HepG2 (cell line): ENCODE data around the gene MRNIP. TPM values are rescaled to one million over a fixed set of nuclear protein-coding genes. Genes with fewer than 3 reads are reported as not detected.
A peak's percentile ranks its signal among the peaks of the same experiment; 100 is the strongest.

ENCODE experiments used
- FOXM1 ChIP-seq: sonication (generic); formaldehyde crosslinking; IDR thresholded peaks from 2 replicates; pipeline ENCODE4 v1.5.0; 2020; ENCODE audit warnings: missing genetic modification reagents
- HIVEP1 ChIP-seq: sonication (generic); formaldehyde crosslinking; IDR thresholded peaks from 2 replicates; pipeline ENCODE4 v1.4.0; 2020; ENCODE audit warnings: mild to moderate bottlenecking, missing genetic modification reagents
- KAT8 ChIP-seq: IDR thresholded peaks from 2 replicates; pipeline ENCODE4 v1.6.1; 2016; ENCODE audit warnings: missing genetic modification reagents, missing compliant biosample characterization
- MATR3 ChIP-seq: sonication (generic); formaldehyde crosslinking; IDR thresholded peaks from 2 replicates; pipeline ENCODE4 v1.4.0; 2020; ENCODE audit warnings: missing genetic modification reagents
- MTF2 ChIP-seq: sonication (generic); formaldehyde crosslinking; IDR thresholded peaks from 2 replicates; pipeline ENCODE4 v1.5.0; 2020; ENCODE audit warnings: missing genetic modification reagents, borderline replicate concordance
- PREB ChIP-seq: sonication (generic); formaldehyde crosslinking; IDR thresholded peaks from 2 replicates; pipeline ENCODE4 v1.4.0; 2020; ENCODE audit warnings: missing genetic modification reagents
- RNF219 ChIP-seq: sonication (generic); formaldehyde crosslinking; IDR thresholded peaks from 2 replicates; pipeline ENCODE4 v1.5.0; 2020; ENCODE audit warnings: mild to moderate bottlenecking, missing genetic modification reagents
- SIX1 ChIP-seq: sonication (generic); formaldehyde crosslinking; IDR thresholded peaks from 2 replicates; pipeline ENCODE4 v1.4.0; 2020; ENCODE audit warnings: missing genetic modification reagents, borderline replicate concordance
- SMYD3 ChIP-seq: sonication (generic); formaldehyde crosslinking; IDR thresholded peaks from 2 replicates; pipeline ENCODE4 v1.8.1; 2023; ENCODE audit warnings: mild to moderate bottlenecking, missing genetic modification reagents
- TAF1 ChIP-seq: sonication (generic); formaldehyde crosslinking; IDR thresholded peaks from 2 replicates; pipeline ENCODE4 v1.4.0; 2020; ENCODE audit warnings: missing genetic modification reagents
- TFDP1 ChIP-seq: IDR thresholded peaks from 2 replicates; pipeline ENCODE4 v1.6.1; 2016; ENCODE audit warnings: missing compliant biosample characterization, missing genetic modification reagents, borderline replicate concordance
- ZNF121 ChIP-seq: sonication (generic); formaldehyde crosslinking; IDR thresholded peaks from 2 replicates; pipeline ENCODE4 v1.5.0; 2020; ENCODE audit warnings: mild to moderate bottlenecking, missing genetic modification reagents
- ZNF235 ChIP-seq: sonication (generic); formaldehyde crosslinking; IDR thresholded peaks from 2 replicates; pipeline ENCODE4 v1.8.1; 2023; ENCODE audit warnings: mild to moderate bottlenecking, missing genetic modification reagents, borderline replicate concordance
- ZNF552 ChIP-seq: sonication (generic); formaldehyde crosslinking; IDR thresholded peaks from 2 replicates; pipeline ENCODE4 v1.9.0; 2022; ENCODE audit warnings: missing genetic modification reagents, mild to moderate bottlenecking, borderline replicate concordance
- ZNF558 ChIP-seq: sonication (generic); formaldehyde crosslinking; IDR thresholded peaks from 2 replicates; pipeline ENCODE4 v1.9.0; 2022; ENCODE audit warnings: mild to moderate bottlenecking, missing genetic modification reagents, borderline replicate concordance
- polyA plus RNA-seq, 8 experiments: library from polyadenylated mRNA; depleted of rRNA in 3 of 8; stranded (reverse) in 7 of 8; unstranded in 1 of 8; fragments of >200 nt; fragmentation: Illumina TruSeq in 4 of 8; extraction: Trizol in 4 of 8; gene quantifications; 2 replicates each; pipeline versions ENCODE4 v1.2.1 to v1.2.3, GENCODE V29; 2011 to 2016; ENCODE audit warnings: low read depth in 4 of 8, missing spikeins in 1 of 8, mixed read lengths in 1 of 8; ENCODE audit not compliant: insufficient read depth in 1 of 8
- total RNA-seq, 5 experiments: library from RNA; depleted of rRNA; stranded (reverse); fragments of >200 nt; fragmentation: Illumina TruSeq; extraction: Trizol; gene quantifications; 2 replicates each; pipeline ENCODE4 v1.2.3, GENCODE V29; 2016; ENCODE audit warnings: low read depth in 1 of 5
- TF ChIP-seq, protein P1 (sequence below): sonication (generic); formaldehyde crosslinking; IDR thresholded peaks from 2 replicates; pipeline ENCODE4 v1.8.0; 2022; ENCODE audit warnings: mild to moderate bottlenecking, missing genetic modification reagents, borderline replicate concordance
- TF ChIP-seq, protein P2 (sequence below): sonication (generic); formaldehyde crosslinking; IDR thresholded peaks from 2 replicates; pipeline ENCODE4 v1.4.0; 2020; ENCODE audit warnings: mild to moderate bottlenecking, missing genetic modification reagents, borderline replicate concordance

The MRNIP gene
- total and polyA plus RNA-seq, 2 of the 13 experiments (the other 11 are each of a cell fraction or from before 2014, with no cell fraction given): 15.5 to 34.1 TPM

GRCh38 chr5:179818746-179819295, 39.8 kb downstream of the MRNIP start (continued):
- TF ChIP-seq TFDP1 (peak; percentile 82), PREB (no peak), SIX1 (CRISPR knock-in tag) (no peak), MTF2 (CRISPR knock-in tag) (no peak; the same call in 1 of the 2 replicates), FOXM1 (CRISPR knock-in tag) (no peak), ZNF235 (CRISPR knock-in tag) (0 out of 2 replicates have a peak, but pooled peaks have one; percentile 20), ZNF121 (CRISPR knock-in tag) (peak; percentile 31; the same call in 1 of the 2 replicates), SMYD3 (CRISPR knock-in tag) (peak; percentile 64; the same call in 1 of the 2 replicates), ZNF552 (CRISPR knock-in tag) (peak; percentile 73; the same call in 1 of the 2 replicates), TAF1 (CRISPR knock-in tag) (no peak; the same call in 1 of the 2 replicates), HIVEP1 (CRISPR knock-in tag) (peak; percentile 100), RNF219 (CRISPR knock-in tag) (no peak; the same call in 1 of the 2 replicates), ZNF558 (peak; percentile 49; the same call in 1 of the 2 replicates), MATR3 (no peak), KAT8 (CRISPR knock-in tag) (peak; percentile 79; the same call in 1 of the 2 replicates)
- TF ChIP-seq, protein P1, sequence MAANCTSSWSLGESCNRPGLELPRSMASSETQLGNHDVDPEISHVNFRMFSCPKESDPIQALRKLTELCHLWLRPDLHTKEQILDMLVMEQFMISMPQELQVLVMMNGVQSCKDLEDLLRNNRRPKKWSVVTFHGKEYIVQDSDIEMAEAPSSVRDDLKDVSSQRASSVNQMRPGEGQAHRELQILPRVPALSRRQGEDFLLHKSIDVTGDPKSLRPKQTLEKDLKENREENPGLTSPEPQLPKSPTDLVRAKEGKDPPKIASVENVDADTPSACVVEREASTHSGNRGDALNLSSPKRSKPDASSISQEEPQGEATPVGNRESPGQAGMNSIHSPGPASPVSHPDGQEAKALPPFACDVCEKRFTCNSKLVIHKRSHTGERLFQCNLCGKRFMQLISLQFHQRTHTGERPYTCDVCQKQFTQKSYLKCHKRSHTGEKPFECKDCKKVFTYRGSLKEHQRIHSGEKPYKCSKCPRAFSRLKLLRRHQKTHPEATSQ (CRISPR knock-in tag): peak; percentile 57; the same call in 1 of the 2 replicates
- TF ChIP-seq, protein P2, sequence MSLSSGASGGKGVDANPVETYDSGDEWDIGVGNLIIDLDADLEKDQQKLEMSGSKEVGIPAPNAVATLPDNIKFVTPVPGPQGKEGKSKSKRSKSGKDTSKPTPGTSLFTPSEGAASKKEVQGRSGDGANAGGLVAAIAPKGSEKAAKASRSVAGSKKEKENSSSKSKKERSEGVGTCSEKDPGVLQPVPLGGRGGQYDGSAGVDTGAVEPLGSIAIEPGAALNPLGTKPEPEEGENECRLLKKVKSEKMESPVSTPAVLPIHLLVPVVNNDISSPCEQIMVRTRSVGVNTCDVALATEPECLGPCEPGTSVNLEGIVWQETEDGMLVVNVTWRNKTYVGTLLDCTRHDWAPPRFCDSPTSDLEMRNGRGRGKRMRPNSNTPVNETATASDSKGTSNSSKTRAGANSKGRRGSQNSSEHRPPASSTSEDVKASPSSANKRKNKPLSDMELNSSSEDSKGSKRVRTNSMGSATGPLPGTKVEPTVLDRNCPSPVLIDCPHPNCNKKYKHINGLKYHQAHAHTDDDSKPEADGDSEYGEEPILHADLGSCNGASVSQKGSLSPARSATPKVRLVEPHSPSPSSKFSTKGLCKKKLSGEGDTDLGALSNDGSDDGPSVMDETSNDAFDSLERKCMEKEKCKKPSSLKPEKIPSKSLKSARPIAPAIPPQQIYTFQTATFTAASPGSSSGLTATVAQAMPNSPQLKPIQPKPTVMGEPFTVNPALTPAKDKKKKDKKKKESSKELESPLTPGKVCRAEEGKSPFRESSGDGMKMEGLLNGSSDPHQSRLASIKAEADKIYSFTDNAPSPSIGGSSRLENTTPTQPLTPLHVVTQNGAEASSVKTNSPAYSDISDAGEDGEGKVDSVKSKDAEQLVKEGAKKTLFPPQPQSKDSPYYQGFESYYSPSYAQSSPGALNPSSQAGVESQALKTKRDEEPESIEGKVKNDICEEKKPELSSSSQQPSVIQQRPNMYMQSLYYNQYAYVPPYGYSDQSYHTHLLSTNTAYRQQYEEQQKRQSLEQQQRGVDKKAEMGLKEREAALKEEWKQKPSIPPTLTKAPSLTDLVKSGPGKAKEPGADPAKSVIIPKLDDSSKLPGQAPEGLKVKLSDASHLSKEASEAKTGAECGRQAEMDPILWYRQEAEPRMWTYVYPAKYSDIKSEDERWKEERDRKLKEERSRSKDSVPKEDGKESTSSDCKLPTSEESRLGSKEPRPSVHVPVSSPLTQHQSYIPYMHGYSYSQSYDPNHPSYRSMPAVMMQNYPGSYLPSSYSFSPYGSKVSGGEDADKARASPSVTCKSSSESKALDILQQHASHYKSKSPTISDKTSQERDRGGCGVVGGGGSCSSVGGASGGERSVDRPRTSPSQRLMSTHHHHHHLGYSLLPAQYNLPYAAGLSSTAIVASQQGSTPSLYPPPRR: peak; percentile 89
